ENCODE data around the gene SMARCAL1.
"Not testable (repeated sequence)": the region's sequence is repeated elsewhere in the genome, so short reads cannot be mapped to it uniquely, and the experiment has no call there.

The SMARCAL1 gene

DNA sequence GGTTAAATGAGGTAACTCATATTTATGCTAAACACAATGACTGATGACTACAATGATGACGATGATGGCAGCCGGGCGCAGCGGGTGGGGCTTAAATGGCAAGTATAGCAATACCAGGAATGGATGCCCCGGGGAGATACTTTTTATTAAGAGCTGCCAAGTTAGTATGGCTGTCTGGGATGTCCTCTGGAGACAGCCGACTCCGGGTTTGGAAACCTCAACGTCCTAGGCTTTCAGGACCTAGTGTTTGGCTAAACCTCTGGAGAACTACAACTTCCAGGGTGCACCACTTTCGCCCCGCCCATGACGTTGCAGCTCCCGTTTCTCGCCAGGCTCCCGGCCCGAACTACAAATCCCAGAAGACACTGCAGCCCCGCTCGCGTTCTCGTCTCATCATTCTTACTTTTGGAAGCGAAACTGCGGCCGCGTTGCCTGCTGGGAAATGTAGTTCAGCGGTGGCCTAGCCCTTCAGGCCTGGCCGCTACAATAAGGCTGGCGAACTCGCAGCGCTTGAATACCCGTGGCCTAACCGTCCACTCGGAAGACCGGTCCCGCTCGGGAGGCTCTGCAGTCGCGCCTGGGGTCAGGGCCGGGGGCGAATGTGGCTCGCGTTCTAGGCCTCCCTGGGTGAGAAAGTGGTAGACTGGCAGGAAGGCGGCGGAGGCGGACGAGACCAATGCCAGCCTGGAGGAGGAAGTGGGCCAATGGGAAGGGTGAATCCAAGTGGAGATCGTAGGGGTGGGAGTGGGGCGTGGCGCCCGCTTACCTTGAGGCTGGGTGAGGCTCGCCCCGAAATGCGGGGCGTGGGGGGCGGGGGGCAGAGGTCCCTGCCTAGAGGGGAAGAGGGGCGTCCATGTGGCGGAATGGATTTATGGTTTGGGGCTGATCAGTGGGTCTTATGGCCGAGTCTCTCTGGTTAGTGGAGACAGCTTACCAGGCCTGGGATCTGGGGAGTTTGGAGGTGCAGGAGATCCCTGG lies at the start of gene SMARCAL1:
TSS of gene SMARCAL1 (plus strand) at position 463 of the 978 bp plus-strand sequence. CDS start 2,221 bp downstream, outside the sequence.
- peak; percentile 98 for DNase-seq (ENCODE audit: low read depth)

DNA sequence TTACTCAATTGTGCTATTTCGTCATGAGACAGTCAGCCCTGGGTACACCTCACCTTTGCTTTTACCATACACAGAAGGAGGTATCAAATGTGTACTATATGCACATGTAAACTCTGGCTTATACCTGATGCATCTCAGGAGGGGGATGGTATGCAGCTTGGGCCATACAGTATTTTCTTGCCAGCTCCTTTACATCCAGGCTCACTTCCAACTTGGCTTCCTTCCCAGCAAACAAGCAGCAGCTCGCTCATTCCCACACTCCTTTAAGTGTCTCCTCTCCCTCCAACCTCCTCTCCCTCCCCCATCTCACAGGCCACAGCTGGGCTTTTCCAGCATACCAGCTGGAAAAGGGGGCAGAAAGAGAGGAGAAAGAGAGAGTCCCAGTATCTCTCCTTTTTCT lies 49.6 kb upstream of the SMARCAL1 start:
- peak; percentile 73 for DNase-seq (ENCODE audit: low read depth)

DNA sequence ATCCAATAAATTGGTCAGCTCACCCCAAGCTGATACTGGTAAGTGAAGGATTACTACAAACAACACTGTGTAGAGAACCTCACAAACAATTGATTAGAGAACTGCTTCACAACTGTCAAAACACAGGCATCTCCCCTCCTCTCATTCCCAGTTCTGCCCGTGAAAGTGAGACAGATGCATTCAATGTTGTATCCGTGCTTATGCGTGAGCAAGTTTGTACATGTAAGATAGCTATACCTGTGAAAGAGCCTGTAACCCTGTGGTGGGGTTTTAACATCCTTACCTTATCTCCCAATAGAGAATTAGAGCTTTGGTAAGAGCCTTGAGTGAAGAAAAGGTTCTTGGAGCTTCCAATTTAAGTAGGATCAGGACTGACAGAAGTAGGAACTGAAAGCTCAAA lies 49.1 kb upstream of the SMARCAL1 start:
- DNase-seq (ENCODE audit: low read depth), result no peak

DNA sequence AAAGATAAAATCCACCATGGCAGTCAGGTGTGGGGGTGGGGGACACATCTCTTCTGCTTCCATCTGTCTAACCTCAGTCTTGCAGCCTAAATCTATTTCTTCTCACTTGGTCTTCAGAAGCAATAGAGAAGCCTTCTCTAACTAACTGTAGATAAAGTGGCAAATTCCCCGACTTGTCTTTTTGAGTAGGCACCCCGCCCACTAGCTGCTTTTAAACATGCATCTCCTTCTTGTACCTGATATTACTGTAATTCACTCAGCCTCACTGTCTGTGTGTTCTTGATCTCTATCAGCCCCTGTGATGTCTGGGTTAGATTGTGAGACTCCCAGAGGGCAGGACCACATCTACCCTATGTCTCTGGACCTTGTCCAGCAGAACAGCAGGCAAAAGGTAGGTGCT lies 46.8 kb upstream of the SMARCAL1 start:
- no peak for DNase-seq (ENCODE audit: low read depth)

DNA sequence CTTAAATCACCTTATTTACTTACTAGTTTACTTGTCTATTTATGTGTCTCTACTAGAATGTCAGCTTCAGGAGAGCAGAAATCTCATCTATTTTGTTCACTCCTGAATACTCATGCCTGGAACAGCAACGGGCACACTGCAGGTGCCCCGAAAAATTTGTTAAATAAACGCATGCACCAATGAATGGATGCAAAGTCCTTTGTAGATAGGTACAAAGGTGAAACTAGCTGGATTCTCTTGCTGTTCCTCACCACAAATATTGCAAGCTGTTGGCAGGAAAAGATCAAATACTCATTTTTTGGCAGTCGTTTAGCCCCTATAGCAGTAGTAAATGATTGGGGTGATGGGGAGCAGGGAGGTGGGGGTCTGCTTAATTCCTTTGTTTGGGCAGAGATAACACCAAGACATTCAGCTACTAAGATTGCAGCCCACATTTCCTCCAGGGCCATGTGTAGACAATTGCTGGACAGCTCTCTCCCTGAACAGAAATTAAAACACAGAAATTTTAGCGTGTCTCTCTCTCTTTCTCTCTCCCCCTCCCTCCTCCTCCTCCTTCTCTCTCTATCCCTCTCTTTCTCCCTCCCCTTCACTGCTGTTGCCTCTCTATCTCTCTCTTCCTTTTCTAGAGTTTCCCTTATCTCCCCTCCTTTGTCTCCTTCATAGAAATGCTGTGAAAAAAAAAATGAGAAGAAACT lies 45.4 kb upstream of the SMARCAL1 start:
- DNase-seq (ENCODE audit: low read depth), result no peak

DNA sequence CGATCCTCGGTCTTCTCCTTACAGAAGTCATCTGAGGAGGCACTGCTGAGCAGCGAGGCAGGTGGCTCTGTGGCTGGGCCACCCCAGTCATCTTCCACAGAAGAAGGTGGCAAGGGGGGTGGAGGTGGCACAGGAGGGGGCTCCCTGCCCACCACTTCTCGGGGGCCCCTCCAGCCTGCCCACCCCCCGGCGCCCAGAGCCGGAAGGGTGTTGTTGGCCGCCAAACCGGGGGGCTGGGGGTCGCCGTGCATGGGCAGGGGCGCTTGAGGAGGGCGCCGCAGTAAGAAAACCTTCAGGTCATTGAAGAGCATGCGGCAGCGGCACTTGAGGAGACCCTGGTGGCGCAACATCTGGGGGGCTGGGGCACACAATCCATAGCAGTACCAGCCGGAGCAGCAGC lies 42.5 kb upstream of the SMARCAL1 start:
- DNase-seq (ENCODE audit: low read depth), result no peak

DNA sequence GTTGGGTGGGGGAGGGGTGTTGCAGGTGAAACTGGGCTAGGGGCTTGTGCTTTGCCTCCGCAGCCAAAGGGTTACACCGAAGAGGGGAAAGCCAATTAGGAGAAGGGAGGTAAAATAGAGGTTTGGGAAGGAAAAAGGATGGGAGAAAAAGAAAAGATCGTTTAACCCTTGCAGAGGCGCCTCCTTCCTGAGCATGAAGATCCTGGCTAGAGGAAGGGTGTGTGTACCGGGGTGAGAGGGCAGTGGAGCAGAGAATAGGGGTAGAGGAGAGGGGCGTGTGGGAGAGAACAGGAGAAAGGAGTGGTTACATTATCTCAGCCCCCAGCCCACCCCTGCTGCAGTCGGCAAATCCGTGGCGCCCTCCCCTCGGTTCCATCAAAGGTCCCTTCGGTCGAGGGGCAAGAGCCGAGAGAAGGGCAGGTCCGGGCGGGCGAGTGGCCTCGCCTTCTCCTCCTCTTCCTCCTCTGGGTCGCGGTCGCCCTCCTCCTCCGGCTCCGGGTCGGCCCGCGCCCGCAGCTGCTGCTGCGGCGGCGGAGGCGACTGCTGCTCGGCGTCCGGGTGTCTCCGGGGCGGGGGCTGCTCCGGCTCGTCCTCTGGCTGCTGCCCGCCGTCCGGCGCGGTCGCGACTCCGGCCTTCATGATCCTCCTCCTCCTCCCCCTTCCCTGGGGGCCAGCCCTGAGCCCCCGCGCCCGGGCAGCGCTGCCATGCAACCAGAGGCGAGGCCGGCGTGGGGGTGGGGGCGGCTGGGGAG lies 41.1 kb upstream of the SMARCAL1 start:
- no peak for DNase-seq (ENCODE audit: low read depth)

DNA sequence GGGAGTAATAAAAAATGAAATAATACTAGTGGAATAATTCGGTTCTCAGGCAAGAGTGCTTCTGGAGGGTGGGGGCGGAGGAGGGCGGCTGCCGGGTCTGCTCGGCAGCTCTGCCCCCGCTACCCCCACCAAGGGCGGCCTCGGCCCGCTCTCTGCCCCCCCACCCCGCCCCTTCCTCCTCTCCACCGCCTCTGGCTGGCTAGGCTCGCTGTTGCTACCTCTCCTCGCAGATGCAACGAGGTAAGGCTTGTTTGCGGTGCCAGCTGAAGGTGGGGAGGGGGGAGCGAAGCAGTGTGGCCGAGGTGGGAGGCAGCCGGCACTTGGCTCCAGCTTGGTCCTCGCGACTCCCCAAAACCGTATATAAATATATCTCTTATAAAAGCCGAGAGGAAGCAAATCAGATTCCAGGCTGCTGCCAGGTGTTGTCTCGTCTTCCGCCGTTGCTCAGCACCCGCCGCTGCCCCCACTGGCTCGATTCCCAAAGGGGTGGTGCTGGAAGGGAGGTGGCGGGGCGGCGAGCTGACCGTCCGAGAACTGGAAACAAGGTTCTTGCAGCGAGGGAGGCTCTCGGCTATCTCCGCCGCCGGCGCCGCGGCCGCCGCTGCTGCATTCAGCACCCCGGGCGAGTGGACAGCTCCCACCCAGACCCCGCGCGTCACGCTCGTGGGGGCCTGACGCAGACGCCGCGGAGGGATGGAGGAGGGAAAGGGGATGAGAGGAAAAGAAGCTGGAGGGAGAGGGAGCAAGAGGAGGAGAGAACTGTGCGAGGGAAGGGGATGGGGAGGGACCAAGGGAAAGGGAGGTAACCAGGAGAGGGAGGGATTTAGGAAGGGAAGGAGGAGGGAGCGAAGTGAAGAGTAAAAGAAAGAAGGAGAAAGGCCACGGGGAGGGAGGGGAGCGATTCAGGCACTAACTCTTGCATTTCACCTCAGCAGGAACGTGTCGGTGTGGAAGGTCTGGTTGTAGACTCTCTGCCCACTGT lies 40.3 kb upstream of the SMARCAL1 start, which contains the start of gene MARCHF4:
TSS of gene MARCHF4 (minus strand) at position 763 of the 982 bp plus-strand sequence. CDS start 2,223 bp downstream, outside the sequence.
- DNase-seq (ENCODE audit: low read depth), result peak; percentile 89

DNA sequence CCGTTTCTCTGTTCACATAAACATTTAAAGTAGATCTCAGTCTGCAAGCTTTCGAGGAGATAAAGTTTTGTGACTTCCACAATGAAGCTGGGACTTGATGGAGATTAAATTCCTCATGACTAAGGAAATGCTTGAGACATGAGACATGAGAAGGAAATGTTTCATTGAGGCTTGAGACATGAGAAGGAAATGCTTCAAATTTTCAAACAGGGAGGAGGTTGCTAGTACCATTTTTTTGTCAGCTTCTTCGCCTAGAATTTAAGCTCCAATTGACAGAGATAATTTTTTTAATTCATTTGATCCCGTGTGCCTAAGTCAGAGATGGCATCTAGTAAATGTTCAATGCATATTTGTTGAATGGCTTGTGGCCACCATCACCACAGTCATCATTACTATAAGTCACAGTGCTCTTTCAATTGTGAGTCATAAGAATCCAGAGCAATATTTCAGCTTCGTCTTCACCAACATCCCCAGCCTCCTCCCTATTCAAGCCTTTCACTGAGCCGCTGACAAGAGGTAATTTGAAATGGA lies 39.5 kb upstream of the SMARCAL1 start:
- DNase-seq (ENCODE audit: low read depth), result peak; percentile 90

DNA sequence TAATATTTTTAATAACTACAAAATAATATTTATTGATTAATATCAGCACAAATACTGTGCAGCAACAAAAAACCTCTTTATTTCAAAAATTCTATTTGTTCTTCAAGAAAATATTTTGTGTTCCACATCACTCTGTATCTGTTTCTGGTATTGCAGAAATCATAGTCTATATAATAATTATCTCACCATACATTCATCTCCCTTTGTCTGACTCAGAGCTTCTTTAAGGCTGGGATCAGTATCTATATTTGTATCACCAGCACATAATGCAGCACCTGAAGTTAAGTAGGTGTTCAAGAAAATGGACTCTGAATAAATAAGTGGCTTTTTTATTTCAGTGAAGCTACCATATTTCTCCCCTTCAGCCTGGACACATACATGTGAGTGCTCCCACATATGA lies 38.4 kb upstream of the SMARCAL1 start:
- DNase-seq (ENCODE audit: low read depth), result no peak

DNA sequence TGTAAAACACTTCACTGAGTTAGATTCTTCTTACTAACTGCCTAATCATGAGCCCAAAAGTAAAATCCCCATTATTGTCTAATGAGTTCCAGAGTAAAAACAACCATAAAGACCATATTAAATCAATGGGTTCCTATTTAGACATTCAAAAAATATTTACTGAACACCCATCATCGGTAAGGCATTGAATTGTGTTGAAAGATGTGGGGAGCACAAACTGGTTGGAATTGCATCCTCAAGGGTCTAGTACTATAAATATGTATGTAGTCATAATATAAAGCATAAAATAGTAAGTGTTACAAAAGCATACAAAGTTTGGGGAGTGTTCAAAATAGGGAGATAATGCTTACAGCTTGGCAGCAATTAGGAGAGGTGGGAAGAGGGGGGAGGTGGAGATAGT lies 37.0 kb upstream of the SMARCAL1 start:
- no peak for DNase-seq (ENCODE audit: low read depth)

DNA sequence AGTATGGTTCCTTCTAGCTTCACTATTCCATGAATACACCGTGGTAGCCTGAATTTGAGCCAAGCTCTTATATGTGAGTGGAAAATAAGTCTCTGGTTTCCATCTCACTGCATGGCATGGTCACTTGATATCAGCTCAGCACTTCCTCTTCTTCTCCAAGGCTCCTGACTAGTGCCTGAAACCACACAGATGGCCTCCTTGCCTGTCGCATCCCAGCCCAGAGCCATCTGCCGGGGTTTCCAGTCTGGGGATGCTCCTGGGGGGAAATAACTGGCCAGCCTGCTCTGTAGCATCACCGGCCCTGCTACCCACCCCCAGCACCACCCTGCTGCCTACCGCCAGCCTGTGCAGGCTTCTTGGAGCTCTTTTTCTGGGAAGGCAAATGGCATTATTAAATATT lies 32.3 kb upstream of the SMARCAL1 start:
- DNase-seq (ENCODE audit: low read depth), result no peak

DNA sequence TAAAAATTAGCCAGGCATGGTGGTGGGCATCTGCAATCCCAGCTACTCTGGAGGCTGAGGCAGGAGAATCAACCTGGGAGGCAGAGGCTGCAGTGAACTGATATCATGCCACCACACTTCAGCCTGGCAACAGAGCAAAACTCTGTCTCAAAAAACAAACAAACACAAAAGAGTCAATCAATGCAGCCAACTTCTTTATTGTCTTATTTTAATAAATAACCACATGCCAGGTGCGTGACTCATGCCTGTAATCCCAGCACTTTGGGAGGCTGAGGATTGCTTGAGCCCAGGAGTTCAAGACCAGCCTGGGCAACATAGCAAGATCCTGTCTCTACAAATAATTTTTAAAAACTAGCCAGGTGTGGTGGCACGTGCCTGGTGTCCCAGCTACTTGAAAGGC lies 27.9 kb upstream of the SMARCAL1 start:
- DNase-seq (ENCODE audit: low read depth), result not testable (repeated sequence)

DNA sequence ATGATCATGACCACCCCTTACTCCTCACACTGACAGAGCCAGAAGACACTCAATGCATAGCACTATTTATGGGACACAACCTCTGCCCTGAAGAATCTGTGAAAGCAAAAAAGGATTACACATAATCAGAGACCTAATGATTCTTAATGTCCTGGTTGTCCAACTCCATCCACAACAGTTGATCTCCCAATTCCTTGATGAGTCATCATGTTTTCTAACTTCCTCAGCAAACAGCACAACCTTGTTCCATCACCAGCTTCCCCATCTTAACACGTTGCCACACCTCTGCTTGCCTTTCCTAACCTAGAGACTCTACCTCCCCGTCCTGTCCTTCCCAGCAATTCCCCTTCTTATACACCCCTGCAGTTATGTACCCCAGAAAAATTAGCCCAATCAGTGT lies 26.8 kb upstream of the SMARCAL1 start:
- no peak for DNase-seq (ENCODE audit: low read depth)

DNA sequence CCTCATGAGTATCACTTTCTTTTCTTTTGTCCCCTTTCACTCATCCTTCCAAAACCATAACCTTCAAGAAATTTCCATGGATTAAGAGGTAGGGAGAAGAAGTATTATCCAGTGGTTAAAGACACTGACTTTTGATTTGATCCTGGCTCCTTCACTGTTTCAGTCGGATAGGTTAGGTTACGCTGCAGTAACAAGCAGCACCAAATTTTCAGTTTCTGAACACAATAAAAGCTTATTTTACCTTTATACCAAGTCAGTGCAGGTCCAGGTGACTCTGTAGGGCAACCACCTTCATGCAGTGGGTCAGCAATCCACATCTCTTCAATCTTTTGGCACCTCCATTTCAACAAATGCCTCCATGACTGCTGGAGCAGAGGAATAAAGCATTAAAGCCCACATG lies 25.0 kb upstream of the SMARCAL1 start:
- no peak for DNase-seq (ENCODE audit: low read depth)

DNA sequence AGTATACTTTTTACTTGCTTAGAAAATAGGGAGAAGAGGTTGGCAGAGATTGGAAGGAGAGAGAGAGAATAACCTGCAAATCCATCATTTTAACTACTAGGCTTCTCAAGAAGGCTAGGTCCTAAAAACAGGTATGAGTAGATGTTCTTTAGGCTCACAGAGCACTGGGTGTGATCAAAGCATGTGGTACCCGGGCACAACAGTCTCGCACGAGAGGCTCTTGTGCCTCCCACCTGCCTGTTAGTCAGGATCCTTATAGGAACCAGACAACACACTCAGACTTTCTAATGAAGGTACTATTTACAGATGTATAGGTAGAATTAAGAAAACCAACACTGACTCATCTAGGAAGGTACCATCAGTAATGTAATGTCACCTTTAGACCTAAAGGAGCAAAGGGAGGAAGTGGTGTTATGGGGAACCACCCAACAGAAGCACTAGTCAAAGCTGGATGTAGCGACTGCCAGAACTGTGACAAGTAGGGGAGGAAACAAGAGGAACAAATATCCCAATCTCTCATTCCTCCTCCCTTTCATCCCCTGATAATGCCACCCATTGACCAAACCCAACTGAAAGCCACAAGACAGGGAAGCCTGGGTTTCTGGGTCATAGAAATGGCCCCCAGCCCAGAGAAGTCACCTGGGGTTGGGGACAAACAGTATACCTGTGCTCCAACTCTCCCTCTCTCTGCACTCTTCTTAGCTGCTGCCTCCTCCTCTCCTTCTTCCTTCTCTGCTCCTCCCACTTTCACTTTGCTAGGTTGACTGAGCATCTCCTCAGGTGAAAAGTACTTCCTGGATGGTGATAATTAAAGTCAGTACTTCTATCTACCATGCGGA lies 24.0 kb upstream of the SMARCAL1 start:
- DNase-seq (ENCODE audit: low read depth), result no peak

DNA sequence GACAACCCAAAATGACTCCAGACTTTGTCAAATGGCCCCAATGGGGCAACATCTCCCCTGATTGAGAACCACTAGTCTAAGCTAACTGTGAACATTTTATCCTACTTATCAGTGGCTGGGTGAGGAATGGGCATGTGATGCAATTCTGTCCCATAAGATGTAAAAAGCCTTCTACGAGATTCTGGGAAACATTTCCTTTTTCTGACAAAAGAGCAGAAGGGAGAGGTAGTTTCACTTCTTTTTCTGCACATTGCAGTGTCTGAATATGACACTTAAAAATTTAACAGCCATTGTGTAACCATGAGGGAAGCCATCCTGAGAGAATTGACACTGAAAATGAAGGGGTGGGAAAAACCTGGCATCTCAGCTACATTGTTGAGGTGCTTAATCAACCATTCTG lies 22.7 kb upstream of the SMARCAL1 start:
- DNase-seq (ENCODE audit: low read depth), result peak; percentile 27

DNA sequence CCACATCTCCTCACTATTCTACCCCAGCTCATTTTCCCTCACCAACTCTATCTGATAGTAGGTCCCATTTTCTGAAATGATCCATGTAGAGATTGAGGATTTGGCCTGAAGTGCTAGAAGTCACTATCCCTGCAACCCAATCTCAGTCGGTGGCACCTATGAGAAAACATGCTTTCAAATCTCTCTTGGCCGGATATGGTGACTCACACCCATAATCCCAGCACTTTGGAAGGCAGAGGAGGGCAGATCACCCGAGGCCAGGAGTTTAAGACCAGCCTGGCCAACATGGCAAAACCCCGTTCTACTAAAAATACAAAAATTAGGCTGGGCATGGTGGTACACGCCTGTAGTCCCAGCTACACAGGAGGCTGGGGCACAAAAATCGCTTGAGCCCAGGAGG lies 20.9 kb upstream of the SMARCAL1 start:
- peak; percentile 58 for DNase-seq (ENCODE audit: low read depth)

DNA sequence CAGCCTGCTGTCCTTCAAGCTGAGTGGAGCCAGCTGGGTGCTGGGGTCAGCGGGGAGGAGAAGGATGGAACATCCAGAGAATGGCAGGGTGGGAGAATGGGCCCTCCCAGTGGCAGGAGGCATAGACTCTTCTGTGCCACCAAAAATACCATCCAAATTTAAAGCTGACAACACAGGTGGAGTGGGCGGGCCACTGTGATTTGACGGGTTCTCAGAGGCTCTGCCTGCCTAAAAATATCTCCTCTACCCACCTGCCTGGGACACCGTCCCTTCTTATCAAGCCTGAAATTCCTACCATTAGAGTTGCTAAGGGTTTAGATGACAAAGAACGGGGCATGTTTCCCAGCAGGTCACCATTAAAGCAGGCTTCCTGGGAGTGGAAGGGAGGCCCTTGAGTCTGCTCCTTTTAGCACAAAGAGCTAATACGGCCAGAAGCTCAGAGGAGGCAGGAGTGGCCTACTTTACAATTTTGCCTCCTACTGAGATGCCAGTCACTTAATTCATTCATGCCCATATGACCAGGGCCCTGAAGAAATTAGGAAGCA lies 20.2 kb upstream of the SMARCAL1 start:
- no peak for DNase-seq (ENCODE audit: low read depth)
